K562 (cell line): ENCODE data around the gene TREM2. TPM values are rescaled to one million over a fixed set of nuclear protein-coding genes. Genes with fewer than 3 reads are reported as not detected.

Experiments used
- AFF1 ChIP-seq, 2 experiments: fragments of 450-650 bp; IDR thresholded peaks; 2 replicates each; pipeline ENCODE4 v1.6.1; 2018; ENCODE audit warnings: mild to moderate bottlenecking in 2 of 2, low read depth in 1 of 2; ENCODE audit not compliant: partially characterized antibody in 2 of 2
- MAZ ChIP-seq, 2 experiments: fragments of 450-650 bp in 1 of 2; sonication (generic) in 1 of 2; formaldehyde crosslinking; IDR thresholded peaks in 1 of 2; conservative IDR thresholded peaks in 1 of 2; 2 replicates each; pipeline versions ENCODE4 v1.4.0 to v1.5.0; 2020; ENCODE audit warnings: mild to moderate bottlenecking in 1 of 2, missing genetic modification reagents in 1 of 2
- PBX2 ChIP-seq, 2 experiments: IDR thresholded peaks in 1 of 2; conservative IDR thresholded peaks in 1 of 2; 2 replicates each; pipeline ENCODE4 v1.6.1; 2016; ENCODE audit warnings: low read depth in 2 of 2, mild to moderate bottlenecking in 1 of 2, missing compliant biosample characterization in 1 of 2, missing genetic modification characterization in 1 of 2, moderate library complexity in 1 of 2
- TAF1 ChIP-seq: IDR thresholded peaks from 2 replicates; pipeline ENCODE4 v1.6.1; 2011; ENCODE audit warnings: mild to moderate bottlenecking, low read length, moderate library complexity; ENCODE audit not compliant: insufficient read depth, control insufficient read depth, severe bottlenecking; ENCODE audit errors: extremely low read depth
- TARDBP ChIP-seq: fragments of 450-650 bp; IDR thresholded peaks from 2 replicates; pipeline ENCODE4 v1.6.1; 2016
- TFAP4 ChIP-seq: sonication (generic); formaldehyde crosslinking; IDR thresholded peaks from 2 replicates; pipeline ENCODE4 v1.8.0; 2022; ENCODE audit warnings: missing genetic modification reagents, mild to moderate bottlenecking, moderate library complexity, borderline replicate concordance
- ZNF512 ChIP-seq: IDR thresholded peaks from 2 replicates; pipeline ENCODE4 v1.6.1; 2016; ENCODE audit warnings: missing genetic modification characterization, missing compliant biosample characterization
- polyA plus RNA-seq, 8 experiments: library from polyadenylated mRNA; depleted of rRNA in 4 of 8; stranded (reverse) in 5 of 8; unstranded in 3 of 8; fragments of >200 nt; fragmentation: Nextera tagmentation in 2 of 8; fragmentation: Illumina TruSeq in 1 of 8; extraction: Ambion mirVana in 2 of 8; extraction: Trizol in 1 of 8; gene quantifications; 2 replicates each; pipeline versions ENCODE4 v1.2.1 to v1.2.3, GENCODE V29; 2011 to 2014; ENCODE audit warnings: inconsistent platforms in 1 of 8, missing spikeins in 1 of 8
- total RNA-seq, 7 experiments: library from RNA; depleted of rRNA in 6 of 7; stranded (reverse); fragments of >200 nt in 6 of 7; fragmentation: Illumina TruSeq in 2 of 7; extraction: Trizol in 2 of 7; gene quantifications; 2 replicates each; pipeline versions ENCODE4 v1.2.1 to v1.2.3, GENCODE V29; 2011 to 2021; ENCODE audit warnings: low replicate concordance in 1 of 7

TREM2 gene
- total and polyA plus RNA-seq, 9 of the 15 experiments (the other 6 are each of a cell fraction or from before 2014, with no cell fraction given): not detected

- TF ChIP-seq ZNF512 (tag): no peak
- no peak for TF ChIP-seq TAF1
- TF ChIP-seq TFAP4: peak; percentile 20; the same call in 1 of the 2 replicates
- TF ChIP-seq TARDBP: no peak
- TF ChIP-seq MAZ (CRISPR knock-in tag; conservative IDR thresholded peaks at IDR 0.05 in 1 of 2, IDR thresholded peaks at IDR 0.05 in 1 of 2): no peak
- TF ChIP-seq PBX2 (CRISPR knock-in tag; IDR thresholded peaks at IDR 0.05; ENCODE audit: low read depth): no peak
- no peak for TF ChIP-seq PBX2 (tag; conservative IDR thresholded peaks at IDR 0.05; ENCODE audit: low read depth)
- no peak for TF ChIP-seq AFF1 (IDR thresholded peaks at IDR 0.05; ENCODE audit: low read depth in 1 of 2, partially characterized antibody in 2 of 2)
These were observed 36.8 kb upstream of the TREM2 start (continued) for GRCh38 chr6:41199552-41200246.
